Vagina (tissue), 2 donors: ENCODE results near the gene TBC1D16.

Experiments
- POLR2A ChIP-seq, 2 donors: fragments of 450-650 bp; IDR thresholded peaks; one replicate each; pipeline ENCODE4 v1.6.1; 2017; ENCODE audit warnings: antibody characterized with exemption in 2 of 2, mild to moderate bottlenecking in 2 of 2, moderate library complexity in 2 of 2
- TF ChIP-seq, protein P1 (sequence below), 3 experiments: fragments of 450-650 bp in 2 of 3; fragments of 200-600 bp in 1 of 3; sonication (generic) in 1 of 3; IDR thresholded peaks; one replicate each; pipeline ENCODE4 v1.5.1; 2017 to 2019; ENCODE audit warnings: antibody characterized with exemption in 3 of 3, mild to moderate bottlenecking in 2 of 3, moderate library complexity in 2 of 3

DNA sequence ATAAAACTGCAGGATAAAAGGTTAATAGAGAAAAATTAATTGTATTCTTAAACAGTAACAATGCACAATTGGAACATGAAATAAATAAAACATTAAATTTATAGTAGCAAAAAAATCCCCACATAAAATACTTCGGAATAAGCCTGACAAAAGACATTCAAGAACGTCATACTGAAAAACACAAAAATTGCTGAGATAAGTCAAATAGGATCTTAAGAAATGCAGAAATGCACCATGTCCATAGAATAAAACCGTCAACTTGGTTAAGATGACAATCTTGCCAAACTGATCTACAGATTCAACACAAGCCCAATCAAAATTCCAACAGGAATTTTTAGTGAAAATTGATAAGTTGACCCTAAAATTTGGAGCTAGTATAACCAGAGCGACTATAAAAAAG is 76.6 kb downstream of the TBC1D16 start:
- TF ChIP-seq, protein P1, sequence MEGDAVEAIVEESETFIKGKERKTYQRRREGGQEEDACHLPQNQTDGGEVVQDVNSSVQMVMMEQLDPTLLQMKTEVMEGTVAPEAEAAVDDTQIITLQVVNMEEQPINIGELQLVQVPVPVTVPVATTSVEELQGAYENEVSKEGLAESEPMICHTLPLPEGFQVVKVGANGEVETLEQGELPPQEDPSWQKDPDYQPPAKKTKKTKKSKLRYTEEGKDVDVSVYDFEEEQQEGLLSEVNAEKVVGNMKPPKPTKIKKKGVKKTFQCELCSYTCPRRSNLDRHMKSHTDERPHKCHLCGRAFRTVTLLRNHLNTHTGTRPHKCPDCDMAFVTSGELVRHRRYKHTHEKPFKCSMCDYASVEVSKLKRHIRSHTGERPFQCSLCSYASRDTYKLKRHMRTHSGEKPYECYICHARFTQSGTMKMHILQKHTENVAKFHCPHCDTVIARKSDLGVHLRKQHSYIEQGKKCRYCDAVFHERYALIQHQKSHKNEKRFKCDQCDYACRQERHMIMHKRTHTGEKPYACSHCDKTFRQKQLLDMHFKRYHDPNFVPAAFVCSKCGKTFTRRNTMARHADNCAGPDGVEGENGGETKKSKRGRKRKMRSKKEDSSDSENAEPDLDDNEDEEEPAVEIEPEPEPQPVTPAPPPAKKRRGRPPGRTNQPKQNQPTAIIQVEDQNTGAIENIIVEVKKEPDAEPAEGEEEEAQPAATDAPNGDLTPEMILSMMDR (IDR thresholded peaks at IDR 0.05) = no peak
- no peak for TF ChIP-seq POLR2A (IDR thresholded peaks at IDR 0.05)
